SHP77 treated with DMSO at 0.1 percent for 48 hours (cell line): ENCODE data around the gene XCL2.
"Not testable (repeated sequence)": the region's sequence is repeated elsewhere in the genome, so short reads cannot be mapped to it uniquely, and the experiment has no call there.

Source experiments
- DNase-seq: peaks from one replicate; lab custom pipeline; 2025; lab: John Stamatoyannopoulos, UW

XCL2 gene

DNA sequence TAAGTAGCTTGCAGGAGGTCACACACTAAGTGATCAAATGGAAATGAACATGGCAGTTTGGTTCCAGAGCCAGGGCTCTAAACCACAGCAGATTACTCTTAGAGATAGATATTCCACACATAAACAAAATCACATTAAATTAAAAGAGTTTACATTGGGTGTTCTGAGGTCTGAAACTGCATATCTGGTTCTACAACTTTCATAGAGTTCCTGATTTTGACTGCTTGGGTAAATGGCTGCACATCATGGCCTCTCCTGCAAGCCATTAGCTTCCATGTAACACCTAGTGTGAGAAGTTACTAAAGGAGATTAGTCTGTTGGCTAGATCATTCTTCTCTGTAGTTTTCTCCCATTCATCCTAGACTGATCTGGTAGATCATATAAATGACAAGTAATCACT lies 12.8 kb upstream of the XCL2 start:
- no peak for DNase-seq

DNA sequence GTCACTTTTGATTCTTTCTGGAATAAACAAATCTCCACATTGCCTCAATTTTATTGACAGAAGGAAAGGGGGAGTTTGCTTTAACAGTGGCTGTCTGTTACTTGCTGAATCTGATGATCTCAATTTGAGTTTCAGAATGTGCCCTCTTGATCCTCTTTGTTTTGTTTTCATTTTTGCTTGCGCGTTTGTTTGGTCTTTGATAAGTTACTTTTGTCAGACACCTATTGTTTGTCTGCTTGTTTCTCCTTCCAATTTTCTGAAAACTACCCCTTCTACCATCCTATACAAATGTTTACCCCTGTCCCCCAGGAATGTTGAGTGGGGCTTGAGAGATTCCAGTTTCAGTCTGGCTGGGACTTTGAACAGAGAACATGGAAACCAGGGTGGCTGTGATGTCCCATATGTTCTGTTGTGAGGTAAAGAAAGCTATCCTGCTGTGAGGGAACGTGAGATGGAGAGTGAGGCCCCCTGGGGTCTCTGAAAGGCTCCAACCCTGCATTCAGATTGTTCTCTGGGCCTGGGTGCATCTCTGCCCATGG lies 11.8 kb upstream of the XCL2 start:
- DNase-seq, result no peak

DNA sequence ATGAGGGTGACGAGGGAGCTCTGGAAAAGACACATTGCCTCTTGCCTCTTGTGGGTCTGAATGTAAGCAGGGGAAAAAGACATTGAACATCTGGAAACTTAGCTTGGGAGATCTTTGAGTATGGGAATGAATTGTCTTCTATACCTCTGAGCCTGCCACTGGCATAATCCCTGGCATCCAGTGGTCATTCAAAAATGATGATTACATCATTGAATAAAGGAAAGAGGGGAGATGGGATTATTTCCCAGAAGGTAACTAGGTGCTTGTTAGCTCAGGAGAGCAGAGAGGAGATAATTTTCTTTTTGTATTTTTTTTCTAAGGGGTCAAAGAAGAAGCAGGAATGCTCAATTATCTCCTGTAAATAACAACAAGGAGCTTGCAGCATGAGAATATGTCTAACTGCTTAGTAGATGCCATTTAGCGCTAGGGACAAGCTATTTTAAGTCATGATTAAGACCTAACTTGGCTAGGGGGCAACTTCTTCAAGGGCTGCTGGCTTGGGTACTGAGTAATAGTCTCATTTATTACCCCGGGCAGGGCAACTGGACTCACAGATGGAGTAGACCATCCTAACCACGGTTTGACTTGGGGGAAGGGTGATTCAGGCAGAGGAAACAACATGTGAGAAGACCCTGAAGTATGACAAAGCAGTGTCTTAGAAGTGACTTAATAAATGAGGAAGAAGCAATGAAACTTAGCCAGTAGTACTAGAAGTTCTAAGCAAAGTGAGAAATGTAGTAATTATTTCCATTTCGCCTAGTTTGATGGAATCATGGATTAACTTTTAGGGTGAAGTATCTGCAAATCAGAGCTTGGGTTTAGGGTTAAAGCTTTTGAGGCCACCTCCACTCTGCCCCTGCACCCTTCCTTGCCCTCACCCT lies 11.0 kb upstream of the XCL2 start:
- DNase-seq, result no peak

DNA sequence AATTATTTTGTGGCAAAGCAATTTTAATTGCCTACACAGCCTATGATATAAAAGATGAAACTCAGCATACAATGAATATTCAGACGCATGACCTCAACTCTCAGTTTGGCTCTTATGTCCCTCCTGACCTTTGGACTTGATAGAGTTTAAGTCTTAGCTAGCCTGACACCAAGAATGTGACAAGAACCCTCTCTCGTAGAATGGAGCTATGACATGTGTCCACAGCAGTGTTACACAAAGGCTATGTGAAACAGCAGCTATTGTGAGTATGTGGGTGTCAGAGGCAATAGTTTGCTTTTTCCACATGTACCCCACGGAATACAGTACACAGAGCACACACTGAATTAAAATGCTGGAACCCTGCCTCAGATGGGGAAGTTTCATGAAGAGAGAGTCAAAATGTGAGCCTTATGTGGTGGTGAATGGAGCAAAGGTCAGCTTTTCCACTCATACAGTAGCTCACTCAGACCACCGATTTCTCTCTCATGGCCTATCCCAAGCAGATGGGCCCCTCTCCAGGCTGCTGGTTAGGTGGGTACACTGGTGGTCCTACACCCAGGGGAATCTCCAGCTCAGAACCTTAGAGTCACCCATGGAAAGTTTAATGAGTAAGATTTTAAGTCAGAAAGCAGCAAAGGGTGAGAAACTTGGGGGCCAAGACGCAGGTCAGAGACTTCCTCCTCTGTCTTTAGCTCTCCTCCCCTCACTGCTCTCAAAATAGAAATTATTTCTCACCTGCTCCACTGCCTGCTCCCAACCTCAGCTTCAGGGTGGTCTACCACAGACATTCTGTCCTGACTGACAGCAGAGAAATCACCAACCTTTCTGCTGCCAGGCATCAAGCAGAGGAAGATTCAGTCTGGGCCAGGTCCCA lies 10.1 kb upstream of the XCL2 start:
- DNase-seq, result no peak

DNA sequence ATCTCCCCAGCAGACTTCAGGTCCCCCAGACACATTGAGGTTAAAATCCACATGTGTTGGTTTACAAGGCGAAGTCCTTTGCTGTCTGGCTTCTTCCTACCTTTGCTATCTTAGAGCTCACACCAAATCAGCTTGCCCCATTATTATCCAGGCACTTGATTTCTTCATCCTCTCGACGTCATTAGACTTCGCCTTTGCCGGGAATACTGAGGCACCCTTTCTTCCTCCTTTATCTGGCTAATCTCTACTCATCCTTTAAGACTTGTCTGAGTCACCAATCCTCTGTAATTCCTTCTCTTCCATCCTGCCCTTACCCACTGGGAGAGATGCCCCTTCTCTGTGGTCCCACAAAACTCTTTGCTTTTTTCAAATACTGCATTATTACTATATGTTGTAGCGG lies 9.2 kb upstream of the XCL2 start:
- DNase-seq, result no peak

DNA sequence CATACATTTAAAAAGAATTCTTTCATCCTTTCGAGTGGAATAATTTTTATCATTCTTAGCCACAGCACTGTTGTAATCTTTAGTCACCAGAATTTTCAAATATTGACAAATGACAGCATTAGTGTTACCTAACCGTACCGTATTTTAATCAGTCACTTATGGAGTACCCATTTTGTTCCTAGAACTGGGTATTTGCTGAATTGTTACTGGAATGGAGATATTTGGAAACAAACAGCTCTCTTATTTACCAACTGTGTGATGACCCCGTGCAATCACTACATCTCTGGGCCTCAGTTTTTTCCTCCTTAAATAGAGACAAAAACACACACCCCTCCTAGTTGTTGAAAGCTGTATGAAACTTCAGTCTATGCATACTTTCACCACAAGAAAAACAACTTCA lies 7.9 kb upstream of the XCL2 start:
- no peak for DNase-seq

DNA sequence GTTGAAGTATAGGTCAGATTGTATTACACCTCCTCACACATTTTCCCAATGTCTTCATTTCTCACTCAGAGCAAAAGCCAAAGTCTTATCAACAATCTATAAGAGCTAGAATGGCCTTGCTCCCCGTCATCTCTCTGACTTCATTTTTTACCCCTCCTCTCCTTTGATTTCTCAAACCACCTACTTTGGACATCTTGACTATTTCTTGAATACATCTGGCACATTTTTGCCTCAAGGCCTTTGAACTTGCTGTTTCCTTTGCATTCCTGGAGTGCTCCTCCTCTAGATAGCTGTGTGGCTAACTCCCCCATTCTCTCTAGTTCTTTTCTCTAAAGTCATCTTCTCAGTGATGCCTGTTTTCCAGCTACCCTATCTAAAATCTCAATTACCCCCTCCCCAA lies 7.2 kb upstream of the XCL2 start:
- DNase-seq, result no peak

DNA sequence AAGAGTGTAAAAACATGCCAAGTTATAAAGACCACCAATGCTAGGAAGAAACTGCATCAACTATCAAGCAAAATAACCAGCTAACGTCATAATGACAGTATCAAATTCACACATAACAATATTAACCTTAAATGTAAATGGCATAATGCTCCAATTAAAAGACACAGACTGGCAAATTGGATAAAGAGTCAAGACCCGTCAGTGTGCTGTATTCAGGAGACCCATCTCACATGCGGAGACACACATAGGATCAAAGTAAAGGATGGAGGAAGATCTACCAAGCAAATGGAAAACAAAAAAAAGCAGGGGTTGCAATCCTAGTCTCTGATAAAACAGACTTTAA lies 2.7 kb upstream of the XCL2 start:
- DNase-seq, result not testable (repeated sequence)

DNA sequence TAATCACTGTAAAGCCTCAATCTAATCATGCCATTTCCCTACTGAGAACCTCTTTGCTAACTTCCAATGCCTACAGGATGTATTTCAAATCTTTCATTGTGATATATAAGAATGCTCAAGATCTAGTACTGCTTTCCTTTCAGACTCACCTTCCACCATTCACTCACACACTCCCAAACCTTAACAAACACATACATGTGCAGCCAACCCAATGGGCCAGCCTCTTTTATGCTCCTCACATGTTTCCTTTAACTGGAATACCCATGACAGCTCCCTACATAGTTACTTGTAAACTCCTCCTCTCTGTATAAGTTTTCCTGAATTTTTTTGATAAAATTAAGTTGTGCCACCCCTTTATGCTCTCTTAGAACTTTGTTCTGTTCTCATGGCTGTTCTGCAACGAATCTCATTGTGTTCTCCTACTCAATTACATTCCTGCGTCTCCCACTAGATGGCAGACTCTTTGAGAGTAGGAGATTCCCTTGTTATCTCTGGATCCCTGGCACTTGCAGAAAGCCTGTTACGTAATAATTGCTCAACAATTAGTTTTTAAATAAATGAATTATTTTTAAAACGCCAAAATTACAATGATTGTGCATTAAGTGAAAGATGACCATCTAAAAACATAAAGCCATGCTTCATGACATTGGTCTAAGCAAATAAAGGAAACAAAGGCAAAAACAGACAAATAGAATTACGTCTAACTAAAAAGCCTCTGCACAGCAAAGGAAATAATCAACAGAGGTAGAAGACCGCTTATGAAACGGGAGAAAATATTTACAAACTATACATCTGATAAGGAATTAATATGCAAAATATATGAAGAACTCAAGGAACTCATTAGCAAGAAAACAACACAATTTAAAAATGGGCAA lies 2.1 kb upstream of the XCL2 start:
- not testable (repeated sequence) for DNase-seq

DNA sequence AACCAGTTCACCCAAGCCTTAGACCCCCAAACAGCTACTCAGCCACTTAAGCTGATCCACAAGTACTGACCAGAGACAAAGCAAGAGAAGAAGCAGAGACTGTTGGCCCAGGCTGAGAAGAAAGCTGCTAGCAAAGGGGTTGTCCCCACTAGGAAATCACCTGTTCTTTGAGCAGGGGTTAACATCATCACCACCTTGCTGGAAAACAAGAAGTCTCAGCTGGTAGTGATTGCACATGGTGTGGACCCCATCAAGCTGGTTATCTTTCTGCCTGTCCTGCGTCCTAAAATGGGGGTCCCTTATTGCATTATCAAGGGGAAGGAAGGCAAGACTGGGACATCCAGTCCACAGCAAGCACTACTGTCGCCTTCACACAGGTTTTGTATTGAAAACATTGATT lies 819 bp downstream of the XCL2 start:
- DNase-seq, result not testable (repeated sequence)

DNA sequence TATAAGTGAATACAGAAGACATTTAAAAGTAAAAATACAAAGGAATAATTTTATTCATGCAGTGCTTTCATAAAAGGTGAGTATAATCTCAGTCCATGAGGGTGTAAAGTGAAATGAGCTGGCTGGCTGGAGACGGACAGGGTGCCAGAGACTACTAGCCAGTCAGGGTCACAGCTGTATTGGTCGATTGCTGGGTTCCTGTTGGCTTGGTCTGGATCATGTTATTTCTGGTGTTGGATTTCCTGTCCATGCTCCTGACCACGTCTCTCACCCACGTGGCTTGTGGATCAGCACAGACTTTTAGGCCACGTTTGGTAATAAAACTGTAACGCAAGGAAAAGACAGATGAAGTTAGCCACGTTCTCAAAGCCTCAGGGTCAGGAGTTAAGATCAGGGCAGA lies 3.0 kb downstream of the XCL2 start:
- DNase-seq, result not testable (repeated sequence)

DNA sequence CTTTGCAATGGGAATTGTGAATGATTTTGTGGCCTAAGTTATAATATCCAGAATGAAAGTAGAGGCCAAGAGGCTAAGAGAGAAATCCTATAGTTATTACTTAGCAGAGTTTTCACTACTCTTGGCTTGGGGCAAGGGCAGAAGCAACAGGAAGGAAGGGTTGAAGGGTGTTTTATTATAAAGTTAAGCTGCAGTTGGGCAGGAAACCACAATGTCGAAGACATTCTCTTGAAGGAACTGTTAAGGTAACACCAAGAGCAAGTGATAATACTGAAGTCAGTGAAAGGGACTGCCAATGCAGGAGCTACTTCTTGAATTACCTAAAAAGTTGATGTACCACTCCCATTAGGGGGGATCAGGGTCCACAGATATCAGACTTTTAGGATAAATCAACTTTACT lies 8.3 kb downstream of the XCL2 start:
- DNase-seq, result no peak

DNA sequence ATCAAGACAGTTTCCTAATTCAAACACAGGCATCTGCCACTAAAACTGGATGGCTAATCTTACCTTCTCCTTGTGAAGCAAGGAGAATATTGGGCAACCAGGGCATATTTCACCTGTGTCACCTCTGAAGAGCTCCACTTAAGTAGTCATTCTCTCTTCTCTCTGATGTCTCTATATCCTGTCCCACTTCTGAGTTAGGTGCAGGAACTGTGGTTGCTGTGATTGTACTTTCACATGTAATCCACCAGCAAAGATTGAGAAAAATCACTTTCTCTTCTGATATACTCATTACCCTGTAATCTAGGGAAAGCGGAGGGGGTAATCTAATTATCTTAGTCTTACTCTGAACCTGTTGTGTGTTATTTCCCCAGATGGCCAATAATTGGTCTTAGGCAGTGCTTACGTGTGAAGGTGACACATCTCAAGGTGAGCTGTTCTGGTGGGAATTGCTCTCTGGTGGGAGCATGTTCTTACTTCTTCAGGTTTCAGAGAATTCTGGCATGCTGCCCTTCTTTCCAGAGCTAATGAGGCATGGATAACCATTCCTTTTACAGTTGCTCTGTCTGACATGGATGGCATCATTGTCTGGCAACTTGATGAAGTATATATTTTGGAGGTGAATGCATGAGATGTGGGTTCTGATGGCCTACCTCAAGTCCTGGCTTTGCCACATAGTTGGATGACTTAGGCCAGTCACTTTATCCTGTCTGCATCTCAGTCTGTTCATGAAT lies 12.0 kb downstream of the XCL2 start:
- DNase-seq, result no peak

DNA sequence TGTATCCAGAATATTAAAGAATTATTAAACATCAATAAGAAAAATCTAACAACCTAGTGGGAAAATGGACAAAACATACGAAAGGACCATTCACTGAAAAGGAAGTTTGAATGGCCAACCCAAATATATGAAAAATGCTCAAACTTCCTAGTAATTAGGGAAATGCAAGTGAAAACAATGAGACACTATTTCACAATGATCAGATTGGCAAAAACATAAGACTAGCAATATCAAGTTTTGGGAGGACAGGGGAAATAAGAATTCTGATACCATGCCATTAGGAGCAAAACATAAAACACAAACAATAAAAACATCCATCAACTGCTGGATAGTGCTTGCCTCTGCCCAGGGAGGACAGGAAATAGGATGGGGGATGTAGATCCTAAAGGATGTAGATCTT lies 14.3 kb downstream of the XCL2 start:
- DNase-seq, result no peak

DNA sequence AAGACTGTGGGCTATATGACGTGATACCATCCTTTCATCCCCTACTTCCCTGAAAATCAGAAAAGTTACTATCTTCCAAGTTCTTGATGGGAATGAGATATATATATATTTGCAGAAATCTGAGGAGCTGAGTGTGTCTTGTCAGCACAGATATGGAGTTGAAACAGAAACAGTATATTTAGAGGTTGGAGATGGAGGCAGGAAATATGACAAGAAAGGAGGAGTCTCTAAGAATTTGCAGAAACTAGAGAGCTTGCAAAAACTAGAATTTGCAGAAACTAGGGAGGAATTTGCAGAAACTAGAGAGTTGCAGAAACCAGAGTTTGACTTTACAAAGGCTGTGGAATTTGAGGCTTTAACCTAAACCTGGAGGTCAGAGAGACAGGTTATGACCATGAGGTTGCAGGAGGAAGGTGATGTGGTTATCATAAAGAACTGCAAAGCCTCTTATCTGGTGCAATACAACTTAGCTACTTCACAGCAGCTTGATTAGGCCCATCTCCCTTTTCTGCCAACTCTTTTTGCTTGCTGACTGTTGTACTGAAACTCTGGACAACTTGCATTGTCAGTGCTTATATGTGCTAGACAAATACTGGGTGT lies 22.3 kb downstream of the XCL2 start:
- no peak for DNase-seq

DNA sequence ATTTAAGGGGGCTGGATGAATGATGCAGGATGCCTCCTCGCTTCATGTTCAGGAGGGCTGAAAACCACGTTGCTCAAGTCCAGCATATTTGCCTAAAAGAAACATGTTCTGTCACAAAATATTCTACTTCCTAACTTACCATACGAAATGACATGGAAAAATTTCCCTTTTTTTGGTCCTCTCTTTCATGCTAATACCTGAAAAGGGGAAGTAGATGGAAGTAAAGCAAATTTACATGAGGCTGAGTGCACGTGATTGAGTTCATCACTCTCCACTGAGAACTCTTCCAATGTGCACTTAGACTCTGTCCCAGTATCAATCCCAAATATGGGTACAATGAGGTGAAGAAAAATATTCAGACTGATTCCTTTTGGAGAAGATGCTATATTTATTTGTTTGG lies 23.0 kb downstream of the XCL2 start:
- DNase-seq, result no peak

DNA sequence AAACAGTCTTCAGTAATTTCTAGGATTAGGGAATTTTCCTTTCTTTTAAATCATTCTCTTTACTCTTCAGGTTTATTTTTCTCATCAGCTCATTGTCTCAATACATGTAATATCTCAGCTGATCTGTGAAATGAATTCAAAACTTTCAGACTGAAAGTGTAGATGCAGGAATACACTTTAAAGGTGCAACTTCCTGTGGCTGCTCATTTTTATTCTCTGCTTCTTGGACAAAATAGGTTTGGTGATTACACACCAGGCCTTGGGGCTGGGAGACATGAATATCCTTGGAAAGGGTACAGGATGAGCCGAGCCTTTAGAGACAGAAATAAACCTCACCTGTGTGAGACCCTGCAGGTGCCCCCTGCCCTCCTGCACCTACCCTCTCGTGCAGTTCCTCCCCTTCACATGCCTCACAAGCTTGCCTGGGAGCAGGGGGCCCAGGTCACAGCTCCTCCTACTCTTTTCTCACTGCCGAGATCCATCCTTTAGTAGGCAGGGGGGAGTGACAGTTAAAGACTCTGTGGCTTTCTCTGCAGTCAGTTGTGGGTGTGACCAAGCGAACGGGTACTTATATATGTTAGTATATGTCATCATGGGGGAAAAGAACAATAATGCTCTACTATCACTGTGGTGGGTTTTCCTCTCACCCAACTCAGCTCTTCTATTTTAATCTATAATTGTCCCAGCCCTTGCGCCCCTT lies 23.6 kb downstream of the XCL2 start:
- DNase-seq, result no peak

DNA sequence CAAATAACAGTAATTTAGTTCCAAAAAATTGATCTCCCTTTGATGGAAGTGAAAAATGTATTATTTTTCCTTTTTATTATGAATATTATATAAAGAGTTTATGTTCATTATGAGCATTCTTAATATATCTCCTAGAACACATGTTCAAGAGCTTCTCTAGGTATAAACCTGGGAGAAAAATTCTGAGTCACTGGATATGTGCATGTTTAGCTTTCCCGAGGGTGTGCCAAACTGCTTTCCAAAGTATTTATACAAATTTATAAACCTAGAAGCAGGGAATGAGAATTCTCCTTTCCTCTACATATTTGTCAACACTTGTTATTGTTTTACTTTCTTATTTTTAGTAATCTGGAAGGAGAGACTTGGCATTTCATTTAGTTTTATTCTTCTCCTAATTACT lies 25.0 kb downstream of the XCL2 start:
- no peak for DNase-seq

DNA sequence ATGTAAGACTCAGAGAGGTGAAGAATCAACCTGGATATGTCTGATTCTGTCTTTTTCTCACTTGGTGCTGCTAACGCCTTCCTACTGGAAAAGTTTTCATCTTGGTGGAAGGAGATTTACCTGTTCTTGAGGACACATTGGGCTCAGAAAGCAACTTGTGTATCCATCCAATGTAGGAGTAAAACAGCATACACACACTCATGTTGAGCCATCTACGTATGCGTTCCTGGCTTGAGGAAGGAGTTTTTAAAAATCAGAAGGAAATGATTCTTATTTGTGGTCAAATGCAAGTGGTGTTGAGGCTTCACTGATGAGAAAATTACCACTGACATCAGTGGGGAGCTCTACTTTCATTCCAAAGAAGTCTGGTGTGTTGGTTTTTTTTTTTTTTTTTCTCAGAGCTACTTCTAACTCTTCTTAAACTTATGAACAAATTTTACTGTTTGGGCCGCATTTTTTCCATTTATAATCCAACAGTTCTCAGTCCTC lies 25.6 kb downstream of the XCL2 start:
- no peak for DNase-seq

DNA sequence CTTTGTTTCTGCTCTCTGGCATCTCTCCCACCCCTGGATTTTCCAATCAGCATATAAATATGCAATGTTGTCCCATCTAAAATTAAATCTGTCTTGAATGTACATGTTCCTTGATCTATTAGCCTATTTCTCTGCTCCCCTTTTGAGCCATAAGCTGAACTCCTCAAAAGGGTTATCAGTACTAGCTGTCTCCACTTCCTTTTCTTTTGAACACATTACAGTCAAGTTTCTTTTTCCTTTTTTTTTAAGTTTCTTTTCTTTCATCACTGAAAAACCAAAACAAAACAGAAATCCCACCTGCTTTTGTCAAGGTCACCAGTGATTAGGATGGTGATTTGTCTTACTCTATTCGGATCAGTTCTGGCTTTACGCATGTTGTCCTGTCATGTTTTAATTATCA lies 29.3 kb downstream of the XCL2 start:
- DNase-seq, result no peak
